Neuron (in vitro differentiated cells): Measurements from ENCODE around the gene TMEM233.

Experiments
- H2AFZ ChIP-seq: one replicate; pipeline ENCODE4 v1.6.1; 2013; ENCODE audit warnings: low read depth, mild to moderate bottlenecking, inconsistent platforms, low read length, moderate library complexity
- H3K27me3 ChIP-seq: one replicate; pipeline ENCODE4 v1.6.1; 2013; ENCODE audit warnings: low read length; ENCODE audit not compliant: insufficient read depth
- H3K36me3 ChIP-seq: one replicate; pipeline ENCODE4 v1.6.1; 2013; ENCODE audit warnings: low read length; ENCODE audit not compliant: insufficient read depth
- H3K4me1 ChIP-seq: one replicate; pipeline ENCODE4 v1.6.1; 2013; ENCODE audit warnings: low read length; ENCODE audit not compliant: insufficient read depth
- H3K4me3 ChIP-seq: 2 replicates; pipeline ENCODE4 v1.5.1; 2013; ENCODE audit warnings: mild to moderate bottlenecking, low read length, moderate library complexity
- H3K9me3 ChIP-seq: one replicate; pipeline ENCODE4 v1.6.1; 2013; ENCODE audit warnings: low read length

TMEM233 gene

DNA sequence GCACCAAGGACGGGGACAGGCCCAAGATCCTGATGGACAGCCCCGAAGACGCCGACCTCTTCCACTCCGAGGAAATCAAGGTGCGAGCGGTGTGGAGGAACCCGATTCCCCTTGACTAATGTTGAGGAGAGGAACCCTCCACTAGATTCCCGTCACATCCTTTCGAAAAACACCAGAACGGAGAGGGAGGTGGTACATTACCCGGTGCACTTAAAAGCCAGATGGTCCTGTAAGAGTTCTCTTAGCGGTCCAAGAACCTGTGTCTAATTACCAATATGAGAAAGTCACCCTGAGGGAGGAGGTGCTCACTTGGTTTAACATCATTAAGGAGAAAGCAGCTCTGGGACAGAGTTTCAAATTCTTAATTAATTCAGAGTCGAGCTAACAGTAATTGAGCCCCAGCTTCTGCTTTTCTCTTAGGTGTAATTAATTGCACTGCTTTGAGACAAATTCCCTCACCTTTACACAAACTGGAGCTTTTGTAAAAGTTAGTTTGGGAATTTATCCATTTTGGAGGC is 74.8 kb downstream of the TMEM233 start:
- Histone ChIP-seq H3K9me3 (no peaks in the 10 kb centered on the region), H2AFZ (peak overlapping the region; percentile 11), H3K27me3 (no peaks in the 10 kb centered on the region), H3K4me3 (peak overlapping the region; percentile 97), H3K4me1 (peaks cover 5% of the 10 kb centered on the region), H3K36me3 (peaks cover 32% of the 10 kb centered on the region)

- Histone ChIP-seq H3K36me3 (peaks cover 47% of the 10 kb centered on the region), H3K4me1 (peaks cover 5% of the 10 kb centered on the region), H3K4me3 (no peak overlapping the region), H3K9me3 (no peaks in the 10 kb centered on the region), H2AFZ (no peak overlapping the region), H3K27me3 (no peaks in the 10 kb centered on the region)
Observed at GRCh38 chr12:119669744-119670472, 76.3 kb downstream of the TMEM233 start.

GRCh38 chr12:119671070-119671469 is 77.5 kb downstream of the TMEM233 start:
- Histone ChIP-seq H3K27me3 (no peaks in the 10 kb centered on the region), H3K4me1 (peaks cover 5% of the 10 kb centered on the region), H2AFZ (no peak overlapping the region), H3K36me3 (peaks cover 58% of the 10 kb centered on the region), H3K4me3 (no peak overlapping the region), H3K9me3 (no peaks in the 10 kb centered on the region)

DNA sequence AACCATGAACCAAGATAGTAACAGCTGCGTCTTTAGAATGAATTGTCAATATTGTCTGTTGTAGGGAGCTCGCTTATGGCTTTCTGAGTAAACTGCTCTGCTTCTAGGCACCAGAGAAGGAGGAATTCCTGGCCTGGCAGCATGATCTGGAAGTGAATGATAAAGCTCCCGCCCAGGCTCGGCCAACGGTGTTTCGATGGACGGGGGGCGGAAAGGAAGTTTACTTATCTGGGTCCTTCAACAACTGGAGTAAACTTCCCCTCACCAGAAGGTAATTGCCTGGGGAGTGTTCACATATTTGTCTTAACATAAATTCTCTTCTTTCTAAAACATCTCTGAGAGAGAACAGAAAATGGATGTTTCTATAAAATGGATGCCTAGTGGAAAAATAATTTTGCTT is 78.6 kb downstream of the TMEM233 start:
- Histone ChIP-seq H3K36me3 (peaks cover 70% of the 10 kb centered on the region), H3K9me3 (no peaks in the 10 kb centered on the region), H3K4me3 (no peak overlapping the region), H2AFZ (no peak overlapping the region), H3K4me1 (peaks cover 2% of the 10 kb centered on the region), H3K27me3 (no peaks in the 10 kb centered on the region)

DNA sequence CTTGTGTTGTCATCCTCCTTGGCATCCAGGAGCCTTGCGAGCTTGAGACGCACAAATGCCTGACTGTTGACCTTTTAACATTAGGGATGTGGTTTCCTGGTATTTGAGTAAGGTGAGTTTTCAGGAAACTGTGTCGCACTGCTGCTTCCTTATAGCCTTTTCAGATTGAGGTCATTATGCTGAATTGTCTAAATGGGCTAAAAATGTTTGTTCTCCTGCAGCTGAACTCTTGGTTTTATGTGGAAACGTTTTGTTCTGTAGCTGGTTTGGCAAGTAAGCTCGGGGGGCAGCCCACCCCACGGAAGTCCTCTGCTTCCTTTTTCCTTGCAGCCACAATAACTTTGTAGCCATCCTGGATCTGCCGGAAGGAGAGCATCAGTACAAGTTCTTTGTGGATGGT is 80.1 kb downstream of the TMEM233 start:
- Histone ChIP-seq H2AFZ (no peak overlapping the region), H3K36me3 (peaks cover 82% of the 10 kb centered on the region), H3K4me3 (no peak overlapping the region), H3K27me3 (no peaks in the 10 kb centered on the region), H3K4me1 (no peaks in the 10 kb centered on the region), H3K9me3 (no peaks in the 10 kb centered on the region)

- Histone ChIP-seq H3K27me3 (no peaks in the 10 kb centered on the region), H3K4me1 (no peaks in the 10 kb centered on the region), H2AFZ (no peak overlapping the region), H3K36me3 (peaks cover 91% of the 10 kb centered on the region), H3K9me3 (no peaks in the 10 kb centered on the region), H3K4me3 (no peak overlapping the region)
Observed at GRCh38 chr12:119674560-119674959, 81.0 kb downstream of the TMEM233 start.

GRCh38 chr12:119676022-119676421 is 82.4 kb downstream of the TMEM233 start:
- Histone ChIP-seq H3K9me3 (no peaks in the 10 kb centered on the region), H3K4me1 (no peaks in the 10 kb centered on the region), H3K27me3 (no peaks in the 10 kb centered on the region), H2AFZ (no peak overlapping the region), H3K4me3 (no peak overlapping the region), H3K36me3 (peaks cover 93% of the 10 kb centered on the region)

DNA sequence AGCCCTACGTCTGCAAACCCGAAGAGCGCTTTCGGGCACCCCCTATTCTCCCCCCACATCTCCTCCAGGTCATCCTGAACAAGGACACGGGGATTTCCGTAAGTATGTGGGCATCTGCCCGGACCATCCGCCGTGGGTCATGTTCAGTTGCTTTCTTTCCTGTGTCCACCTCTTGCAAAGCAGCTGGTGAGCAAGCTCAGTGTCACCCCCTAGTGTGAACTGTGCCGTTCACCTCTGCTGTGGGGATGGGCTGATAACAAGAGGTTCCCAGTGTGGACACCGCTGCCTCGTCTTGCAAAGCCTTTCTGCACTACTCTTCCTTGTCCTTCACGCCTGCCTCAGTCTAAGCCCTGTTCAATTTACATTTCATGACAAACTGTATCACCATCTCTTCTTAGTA is 83.0 kb downstream of the TMEM233 start:
- Histone ChIP-seq H3K36me3 (peaks cover 94% of the 10 kb centered on the region), H3K27me3 (no peaks in the 10 kb centered on the region), H3K4me1 (no peaks in the 10 kb centered on the region), H3K9me3 (no peaks in the 10 kb centered on the region), H3K4me3 (no peak overlapping the region), H2AFZ (no peak overlapping the region)

- Histone ChIP-seq H3K4me3 (no peak overlapping the region), H3K36me3 (peaks cover 86% of the 10 kb centered on the region), H3K4me1 (no peaks in the 10 kb centered on the region), H3K27me3 (no peaks in the 10 kb centered on the region), H3K9me3 (no peaks in the 10 kb centered on the region), H2AFZ (no peak overlapping the region)
Observed at GRCh38 chr12:119678459-119678858, 84.9 kb downstream of the TMEM233 start.

GRCh38 chr12:119679081-119679480 is 85.5 kb downstream of the TMEM233 start:
- Histone ChIP-seq H3K9me3 (no peaks in the 10 kb centered on the region), H3K4me1 (no peaks in the 10 kb centered on the region), H3K36me3 (peaks cover 79% of the 10 kb centered on the region), H3K27me3 (no peaks in the 10 kb centered on the region), H3K4me3 (no peak overlapping the region), H2AFZ (no peak overlapping the region)

GRCh38 chr12:119679490-119679889 is 85.9 kb downstream of the TMEM233 start:
- H3K27me3 ChIP-seq, result no peaks in the 10 kb centered on the region
- H3K36me3 ChIP-seq, result peaks cover 75% of the 10 kb centered on the region
- no peak overlapping the region for H3K4me3 ChIP-seq
- H2AFZ ChIP-seq, result no peak overlapping the region
- H3K9me3 ChIP-seq, result no peaks in the 10 kb centered on the region
- no peaks in the 10 kb centered on the region for H3K4me1 ChIP-seq

GRCh38 chr12:119681111-119681510 is 87.5 kb downstream of the TMEM233 start:
- Histone ChIP-seq H3K9me3 (no peaks in the 10 kb centered on the region), H3K4me1 (no peaks in the 10 kb centered on the region), H3K27me3 (no peaks in the 10 kb centered on the region), H3K36me3 (peaks cover 60% of the 10 kb centered on the region), H2AFZ (no peak overlapping the region), H3K4me3 (no peak overlapping the region)

GRCh38 chr12:119681728-119682638 is 88.4 kb downstream of the TMEM233 start:
- H2AFZ ChIP-seq, result no peak overlapping the region
- no peaks in the 10 kb centered on the region for H3K9me3 ChIP-seq
- no peaks in the 10 kb centered on the region for H3K27me3 ChIP-seq
- no peaks in the 10 kb centered on the region for H3K4me1 ChIP-seq
- peaks cover 60% of the 10 kb centered on the region for H3K36me3 ChIP-seq
- H3K4me3 ChIP-seq, result no peak overlapping the region
